ENCODE data around the gene SCNN1G. TPM values are rescaled to one million over a fixed set of nuclear protein-coding genes. Genes with fewer than 3 reads are reported as not detected.

The SCNN1G gene
- total RNA-seq, 1 experiment from 2014 or later: not detected

DNA sequence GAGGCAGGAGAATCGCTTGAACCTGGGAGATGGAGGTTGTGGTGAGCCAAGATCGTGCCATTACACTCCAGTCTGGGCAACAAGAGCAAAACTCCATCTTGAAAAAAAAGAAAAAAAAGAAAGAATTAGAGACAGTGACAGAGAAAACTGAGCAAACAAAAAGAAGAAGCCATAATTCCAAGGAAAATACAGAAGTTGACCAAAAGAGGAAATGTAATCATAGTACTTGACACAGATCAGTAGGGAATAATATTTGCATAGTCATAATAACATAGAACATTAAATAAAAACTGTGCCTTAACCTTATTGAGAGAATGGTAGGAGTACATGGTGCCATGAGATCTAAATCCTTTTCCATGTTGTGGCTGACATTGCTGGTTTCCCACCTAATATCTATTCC lies 18.6 kb upstream of the SCNN1G start:
- Histone ChIP-seq H4K20me1 (ENCODE audit: insufficient read depth) (no peaks in the 10 kb centered on the region), H3K27ac (ENCODE audit: low read depth, low read length) (no peak overlapping the region), H2AFZ (ENCODE audit: low read depth, low read length, poor library complexity, severe bottlenecking) (no peak overlapping the region), H3K9ac (ENCODE audit: low read length) (no peak overlapping the region), H3K79me2 (ENCODE audit: insufficient read depth, low read length) (no peaks in the 10 kb centered on the region), H3K4me2 (ENCODE audit: low read length) (no peak overlapping the region), H3K9me3 (ENCODE audit: control insufficient read depth in 1 of 2, insufficient read depth in 1 of 2, low read depth in 1 of 2, low read length in 2 of 2) (no peaks in the 10 kb centered on the region), H3K4me3 (replicated peaks in 1 of 2; ENCODE audit: low read depth in 1 of 2, low read length in 2 of 2) (no peak overlapping the region), H3K36me3 (ENCODE audit: control insufficient read depth in 1 of 2, insufficient read depth in 2 of 2, low read length in 2 of 2) (no peaks in the 10 kb centered on the region), H3K9me2 (ENCODE audit: insufficient read depth) (no peaks in the 10 kb centered on the region), H3K4me1 (ENCODE audit: control insufficient read depth in 1 of 2, insufficient read depth in 2 of 2, low read length in 2 of 2) (no peaks in the 10 kb centered on the region), H3K27me3 (ENCODE audit: insufficient read depth, low read length) (no peaks in the 10 kb centered on the region)
- RAD21 ChIA-PET (ENCODE audit: low non-redundant PET in 1 of 2, low total read pairs in 2 of 2, uncharacterized antibody in 2 of 2, unreplicated experiment in 2 of 2): no interaction called here
- ATAC-seq (no peak), DNase-seq (ENCODE audit: low read depth, low spot score) (no peak)
- POLR2A ChIA-PET: no interaction called here
- CTCF ChIA-PET: no interaction called here
- intact Hi-C loops (cut with micrococcal nuclease): no loop called here
- BruUV-seq (replicated peaks): no TSS peak
- TF ChIP-seq SP1 (IDR thresholded peaks at IDR 0.05; ENCODE audit: low read depth): no peak
- TF ChIP-seq CBX3 (IDR thresholded peaks at IDR 0.05; ENCODE audit: low read depth): no peak
- no peak for TF ChIP-seq CEBPB (IDR thresholded peaks at IDR 0.05; ENCODE audit: low read depth)
- no peak for TF ChIP-seq POLR2AphosphoS5 (IDR thresholded peaks at IDR 0.05; ENCODE audit: low read depth, low read length)
- TF ChIP-seq YY1 (IDR thresholded peaks at IDR 0.05; ENCODE audit: extremely low read depth, insufficient replicate concordance, low read depth, low read length): no peak
- TF ChIP-seq ZNF274 (IDR thresholded peaks at IDR 0.05; ENCODE audit: low read depth, low read length): no peak
- no peak for TF ChIP-seq SRF (IDR thresholded peaks at IDR 0.05; ENCODE audit: low read depth)
- TF ChIP-seq ELF1 (IDR thresholded peaks at IDR 0.05; ENCODE audit: borderline replicate concordance, low read depth): no peak
- TF ChIP-seq CTCF (IDR thresholded peaks at IDR 0.05 in 2 of 3, conservative IDR thresholded peaks at IDR 0.05 in 1 of 3; ENCODE audit: borderline replicate concordance in 1 of 3, insufficient read depth in 1 of 3, low read depth in 2 of 3, low read length in 2 of 3): no peak
- no peak for TF ChIP-seq ZFX (IDR thresholded peaks at IDR 0.05)
- TF ChIP-seq EZH2phosphoT487 (IDR thresholded peaks at IDR 0.05; ENCODE audit: borderline replicate concordance): no peak
- TF ChIP-seq JUND (IDR thresholded peaks at IDR 0.05): no peak
- no peak for TF ChIP-seq ZBTB33 (IDR thresholded peaks at IDR 0.05; ENCODE audit: extremely low read depth, insufficient replicate concordance, low read length)
- TF ChIP-seq, protein P1, sequence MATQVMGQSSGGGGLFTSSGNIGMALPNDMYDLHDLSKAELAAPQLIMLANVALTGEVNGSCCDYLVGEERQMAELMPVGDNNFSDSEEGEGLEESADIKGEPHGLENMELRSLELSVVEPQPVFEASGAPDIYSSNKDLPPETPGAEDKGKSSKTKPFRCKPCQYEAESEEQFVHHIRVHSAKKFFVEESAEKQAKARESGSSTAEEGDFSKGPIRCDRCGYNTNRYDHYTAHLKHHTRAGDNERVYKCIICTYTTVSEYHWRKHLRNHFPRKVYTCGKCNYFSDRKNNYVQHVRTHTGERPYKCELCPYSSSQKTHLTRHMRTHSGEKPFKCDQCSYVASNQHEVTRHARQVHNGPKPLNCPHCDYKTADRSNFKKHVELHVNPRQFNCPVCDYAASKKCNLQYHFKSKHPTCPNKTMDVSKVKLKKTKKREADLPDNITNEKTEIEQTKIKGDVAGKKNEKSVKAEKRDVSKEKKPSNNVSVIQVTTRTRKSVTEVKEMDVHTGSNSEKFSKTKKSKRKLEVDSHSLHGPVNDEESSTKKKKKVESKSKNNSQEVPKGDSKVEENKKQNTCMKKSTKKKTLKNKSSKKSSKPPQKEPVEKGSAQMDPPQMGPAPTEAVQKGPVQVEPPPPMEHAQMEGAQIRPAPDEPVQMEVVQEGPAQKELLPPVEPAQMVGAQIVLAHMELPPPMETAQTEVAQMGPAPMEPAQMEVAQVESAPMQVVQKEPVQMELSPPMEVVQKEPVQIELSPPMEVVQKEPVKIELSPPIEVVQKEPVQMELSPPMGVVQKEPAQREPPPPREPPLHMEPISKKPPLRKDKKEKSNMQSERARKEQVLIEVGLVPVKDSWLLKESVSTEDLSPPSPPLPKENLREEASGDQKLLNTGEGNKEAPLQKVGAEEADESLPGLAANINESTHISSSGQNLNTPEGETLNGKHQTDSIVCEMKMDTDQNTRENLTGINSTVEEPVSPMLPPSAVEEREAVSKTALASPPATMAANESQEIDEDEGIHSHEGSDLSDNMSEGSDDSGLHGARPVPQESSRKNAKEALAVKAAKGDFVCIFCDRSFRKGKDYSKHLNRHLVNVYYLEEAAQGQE (IDR thresholded peaks at IDR 0.05; ENCODE audit: low read depth): no peak
- no peak for TF ChIP-seq POLR2A (IDR thresholded peaks at IDR 0.05; ENCODE audit: borderline replicate concordance, extremely low read depth, insufficient read depth, insufficient read length)

Data from HCT116 (cell line).